Measurements from ENCODE around the gene DUSP19.

DNA sequence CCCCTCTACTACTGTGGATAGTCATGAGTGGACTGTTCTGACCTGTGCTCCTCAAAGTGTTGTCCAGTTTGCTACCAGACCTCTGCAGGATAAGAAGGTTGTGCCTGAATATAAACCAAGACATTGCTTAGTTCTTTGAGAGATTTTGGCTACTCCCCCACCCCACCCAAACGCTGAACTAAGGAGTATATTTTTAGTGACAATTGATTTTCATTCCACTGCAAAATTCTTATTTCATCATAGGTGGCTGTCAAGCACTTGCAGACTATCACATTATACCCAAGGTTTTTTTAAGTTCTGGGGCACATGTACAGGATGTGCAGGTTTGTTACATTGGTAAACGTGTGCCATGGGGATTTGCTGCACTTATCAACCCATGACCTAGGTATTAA is 13.4 kb downstream of the DUSP19 start:
- TF ChIP-seq CTCF (conservative IDR thresholded peaks at IDR 0.05; ENCODE audit: low read depth, low read length): no peak
- TF ChIP-seq CHD1 (IDR thresholded peaks at IDR 0.05; ENCODE audit: low read depth, low read length): no peak
- no peak for TF ChIP-seq POLR2A (IDR thresholded peaks at IDR 0.05; ENCODE audit: low read depth, low read length)
- TF ChIP-seq USF2 (IDR thresholded peaks at IDR 0.05; ENCODE audit: low read depth, low read length): no peak
- no peak for TF ChIP-seq NFE2L2 (IDR thresholded peaks at IDR 0.05; ENCODE audit: low read depth, low read length)
- TF ChIP-seq RAD21 (IDR thresholded peaks at IDR 0.05; ENCODE audit: low read length): no peak
